Astrocyte of the spinal cord (primary cell): ENCODE data around the gene TPK1.
"Not testable (repeated sequence)": the region's sequence is repeated elsewhere in the genome, so short reads cannot be mapped to it uniquely, and the experiment has no call there.

Experiments used
- DNase-seq: peaks from one replicate; pipeline ENCODE4 v3.0.0; 2011; ENCODE audit warnings: low read depth, low spot score
- H3K4me3 ChIP-seq: 2 replicates; pipeline ENCODE4 v1.5.1; 2011; ENCODE audit warnings: low read depth, mild to moderate bottlenecking, low read length, moderate library complexity
- CTCF ChIP-seq: IDR thresholded peaks from 2 replicates; pipeline ENCODE4 v1.5.1; 2012; ENCODE audit warnings: low read depth, mild to moderate bottlenecking, low read length, inconsistent platforms
- in situ Hi-C: cut with HindIII; loops from 2 replicates; pipeline ENCODE4 v1.10.0; 2017; ENCODE audit warnings: low sequenced_read_pairs

Gene TPK1

DNA sequence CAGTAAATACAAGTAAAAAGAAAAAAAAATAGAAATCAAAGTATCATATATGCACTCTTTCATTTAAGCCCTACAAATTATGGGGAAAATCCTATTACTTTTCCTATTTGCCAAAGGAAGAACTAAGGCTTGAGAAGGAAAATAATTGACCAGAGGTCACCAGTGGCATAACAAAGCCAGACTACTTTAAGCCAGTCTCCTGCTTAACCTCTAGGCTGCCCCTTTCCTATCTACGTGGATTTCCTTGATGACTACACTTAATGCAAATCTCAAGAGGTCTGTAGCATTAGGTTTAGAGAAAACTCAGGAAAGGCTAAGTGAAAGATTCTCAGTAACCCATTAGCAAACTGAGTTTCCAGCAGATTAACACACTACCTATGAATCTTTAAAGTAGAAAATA, 49.8 kb downstream of the TPK1 start:
- in situ Hi-C loops: no loop called here
- TF ChIP-seq CTCF: no peak

GRCh38 chr7:144785521-144785920, 50.3 kb downstream of the TPK1 start:
- H3K4me3 ChIP-seq: no peak overlapping the region
- no peak for DNase-seq
- no peak for TF ChIP-seq CTCF
- in situ Hi-C loops: no loop called here

More for the DNA sequence above, 49.8 kb downstream of the TPK1 start:
- H3K4me3 ChIP-seq: no peak overlapping the region
- no peak for DNase-seq

- in situ Hi-C loops: no loop called here
- no peak overlapping the region for H3K4me3 ChIP-seq
- no peak for DNase-seq
- TF ChIP-seq CTCF: no peak
These were observed 50.9 kb downstream of the TPK1 start for GRCh38 chr7:144784943-144785342.

DNA sequence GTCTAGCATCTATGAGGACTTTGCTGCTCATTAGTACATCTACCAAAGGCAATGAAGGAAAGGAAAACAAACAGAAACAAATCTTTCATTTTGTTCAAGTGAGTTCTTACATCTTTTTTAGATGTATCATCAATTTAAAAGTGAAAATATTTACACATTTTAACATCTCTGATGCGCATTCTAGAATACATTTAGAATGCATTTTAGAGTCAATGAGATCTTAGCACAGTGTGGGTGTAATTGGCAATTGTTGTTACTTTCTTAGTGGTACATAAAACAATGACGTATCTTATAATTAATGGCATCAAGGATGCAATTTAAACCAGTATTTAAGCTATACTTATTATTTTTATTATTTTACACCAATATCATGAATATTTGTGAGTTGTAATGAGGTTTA, 51.4 kb downstream of the TPK1 start:
- TF ChIP-seq CTCF: no peak
- no peak for DNase-seq
- no peak overlapping the region for H3K4me3 ChIP-seq
- in situ Hi-C loops: no loop called here

DNA sequence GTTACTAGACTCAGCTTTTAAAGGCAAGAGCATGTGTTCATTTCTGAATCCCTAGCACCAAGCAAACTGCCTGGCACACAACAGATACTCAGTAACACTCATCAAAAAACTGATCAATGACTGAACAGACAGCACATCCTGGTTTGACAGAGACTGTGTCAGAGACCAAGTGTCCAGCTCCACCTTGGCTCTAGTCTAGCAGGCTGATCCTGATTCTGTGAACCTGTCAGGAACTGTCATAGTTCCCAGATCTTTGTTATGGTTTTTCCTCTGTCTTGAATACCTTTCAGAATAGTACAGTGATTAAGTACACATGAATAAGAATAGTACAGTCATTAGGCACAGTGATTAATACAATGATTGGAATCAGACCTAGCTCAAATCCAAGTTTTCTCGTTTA, 53.0 kb downstream of the TPK1 start:
- no peak for DNase-seq
- no peak for TF ChIP-seq CTCF
- no peak overlapping the region for H3K4me3 ChIP-seq
- in situ Hi-C loops: no loop called here

DNA sequence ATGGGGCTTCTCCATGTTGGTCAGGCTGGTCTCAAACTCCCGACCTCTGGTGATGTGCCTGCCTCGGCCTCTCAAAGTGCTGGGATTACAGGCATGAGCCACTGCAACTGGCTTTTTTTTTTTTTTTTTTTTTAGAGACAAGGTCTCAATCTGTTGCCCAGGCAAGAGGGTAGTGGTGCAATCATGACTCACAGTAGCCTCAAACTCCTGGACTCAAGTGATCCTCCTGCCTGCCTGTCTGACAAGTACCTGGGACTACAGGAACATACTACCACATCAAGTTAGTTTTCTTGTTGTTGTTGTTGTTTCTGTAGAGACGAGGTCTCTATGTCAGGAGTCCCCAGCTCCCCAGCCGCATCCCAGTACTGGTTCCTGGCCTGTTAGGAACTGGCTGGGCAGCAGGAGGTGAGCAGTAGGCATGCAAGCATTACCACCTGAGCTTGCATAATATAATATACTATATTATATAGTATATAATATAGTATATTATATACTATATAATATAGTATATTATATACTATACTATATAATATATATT, 55.7 kb downstream of the TPK1 start:
- no peak for DNase-seq
- no peak for TF ChIP-seq CTCF
- in situ Hi-C loops: no loop called here
- no peak overlapping the region for H3K4me3 ChIP-seq

DNA sequence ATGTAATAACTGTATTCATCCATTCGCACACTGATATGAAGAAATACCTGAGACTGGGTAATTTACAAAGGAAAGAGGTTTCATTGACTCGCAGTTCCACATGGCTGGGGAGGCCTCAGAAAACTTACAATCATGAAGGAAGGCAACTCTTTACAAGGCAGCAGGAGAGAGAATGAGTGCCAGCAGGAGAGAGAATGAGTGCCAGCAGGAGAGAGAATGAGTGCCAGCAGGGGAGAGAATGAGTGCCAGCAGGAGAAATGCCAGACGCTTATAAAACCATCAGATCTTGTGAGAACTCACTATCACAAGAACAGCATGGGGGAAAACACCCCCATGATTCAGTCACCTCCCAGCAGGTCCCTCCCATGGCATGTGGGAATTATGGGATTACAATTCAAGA, 58.0 kb downstream of the TPK1 start:
- in situ Hi-C loops, H3K4me3 ChIP-seq, DNase-seq: not testable (repeated sequence)
